DMS53 treated with DMSO at 0.1 percent for 48 hours (cell line): ENCODE data around the gene DDN.

Experiments
- DNase-seq: peaks from one replicate; lab custom pipeline; 2025; ENCODE audit not compliant: unreplicated experiment; lab: John Stamatoyannopoulos, UW

The DDN gene

GRCh38 chr12:48985475-48985897, 13.7 kb downstream of the DDN start:
- DNase-seq: no peak

- DNase-seq: no peak
These were observed 16.6 kb downstream of the DDN start for GRCh38 chr12:48982397-48983080.

- no peak for DNase-seq
These were observed 17.4 kb downstream of the DDN start for GRCh38 chr12:48981757-48982157.

GRCh38 chr12:48980953-48981756, 18.0 kb downstream of the DDN start:
- DNase-seq: no peak

GRCh38 chr12:48980389-48980952, 18.7 kb downstream of the DDN start:
- DNase-seq: peak; percentile 45

- DNase-seq: no peak
These were observed 19.4 kb downstream of the DDN start for GRCh38 chr12:48979602-48980388.

- no peak for DNase-seq
These were observed 20.2 kb downstream of the DDN start for GRCh38 chr12:48978741-48979601.

GRCh38 chr12:48978291-48978740, 20.9 kb downstream of the DDN start, which contains the start of gene WNT1:
TSS of gene WNT1 (plus strand) at chr12:48978322. CDS start at chr12:48978651, 329 bp downstream.
- no peak for DNase-seq

- DNase-seq: no peak
These were observed 21.6 kb downstream of the DDN start for GRCh38 chr12:48977290-48978281.

- no peak for DNase-seq
These were observed 25.1 kb downstream of the DDN start for GRCh38 chr12:48973941-48974673.

- no peak for DNase-seq
These were observed 25.6 kb downstream of the DDN start for GRCh38 chr12:48973531-48973930.

- no peak for DNase-seq
These were observed 26.2 kb downstream of the DDN start for GRCh38 chr12:48972952-48973483.

- DNase-seq: no peak
These were observed 26.8 kb downstream of the DDN start for GRCh38 chr12:48972213-48972951.

- no peak for DNase-seq
These were observed 28.4 kb downstream of the DDN start for GRCh38 chr12:48970702-48971334.

GRCh38 chr12:48969833-48970701, 29.1 kb downstream of the DDN start:
- DNase-seq: no peak
